Stimulated activated CD4-positive, alpha-beta T cell treated with anti-CD3 and anti-CD28 coated beads, Interleukin-15, amount 100 ng/mL, for 1 hour (primary cell): Measurements from ENCODE around the gene TMEM63A.
"Not testable (repeated sequence)": the region's sequence is repeated elsewhere in the genome, so short reads cannot be mapped to it uniquely, and the experiment has no call there.

Experiments used
- DNase-seq, 2 donors: peaks; one replicate each; pipeline ENCODE4 v3.0.0-alpha.2; 2020; ENCODE audit warnings: low read depth in 1 of 2, low spot score in 1 of 2

TMEM63A gene

GRCh38 chr1:225846331-225847310 lies 35.6 kb downstream of the TMEM63A start:
- DNase-seq: no peak

GRCh38 chr1:225845571-225846259 lies 36.5 kb downstream of the TMEM63A start:
- no peak for DNase-seq

GRCh38 chr1:225845097-225845496 lies 37.1 kb downstream of the TMEM63A start:
- no peak for DNase-seq

- DNase-seq: no peak
Observed at GRCh38 chr1:225844236-225845061, 37.7 kb downstream of the TMEM63A start.

- DNase-seq: no peak
Observed at GRCh38 chr1:225843426-225843795, 38.8 kb downstream of the TMEM63A start.

- DNase-seq: no peak
Observed at GRCh38 chr1:225842788-225843425, 39.3 kb downstream of the TMEM63A start.

GRCh38 chr1:225842074-225842473 lies 40.1 kb downstream of the TMEM63A start:
- DNase-seq: no peak

- DNase-seq: no peak
Observed at GRCh38 chr1:225840713-225841112, 41.5 kb downstream of the TMEM63A start.

- no peak for DNase-seq
Observed at GRCh38 chr1:225840223-225840610, 42.0 kb downstream of the TMEM63A start.

GRCh38 chr1:225838793-225839192 lies 43.4 kb downstream of the TMEM63A start:
- DNase-seq: no peak

- DNase-seq: not testable (repeated sequence)
Observed at GRCh38 chr1:225836296-225836695, 45.9 kb downstream of the TMEM63A start.

GRCh38 chr1:225835856-225836255 lies 46.3 kb downstream of the TMEM63A start:
- no peak for DNase-seq

GRCh38 chr1:225834417-225835329 lies 47.5 kb downstream of the TMEM63A start:
- DNase-seq: no peak

- no peak for DNase-seq
Observed at GRCh38 chr1:225830841-225831240, 51.3 kb downstream of the TMEM63A start.

- no peak for DNase-seq
Observed at GRCh38 chr1:225828706-225829345, 53.4 kb downstream of the TMEM63A start.

- no peak for DNase-seq
Observed at GRCh38 chr1:225827076-225827475, 55.1 kb downstream of the TMEM63A start.

GRCh38 chr1:225825607-225826007 lies 56.6 kb downstream of the TMEM63A start:
- no peak for DNase-seq

GRCh38 chr1:225825078-225825477 lies 57.1 kb downstream of the TMEM63A start:
- no peak for DNase-seq

GRCh38 chr1:225824533-225824941 lies 57.6 kb downstream of the TMEM63A start:
- no peak for DNase-seq
